HG03108 (cell line): Measurements from ENCODE around the gene APH1B.
A peak's percentile ranks its signal among the peaks of the same experiment; 100 is the strongest.
"Not testable (repeated sequence)": the region's sequence is repeated elsewhere in the genome, so short reads cannot be mapped to it uniquely, and the experiment has no call there.

Experiments
- ATAC-seq: cut with Tn5 transposase; IDR thresholded peaks from one replicate; pipeline ENCODE4 v1.9.1; 2021; ENCODE audit warnings: moderate library complexity; ENCODE audit not compliant: unreplicated experiment

The APH1B gene

DNA sequence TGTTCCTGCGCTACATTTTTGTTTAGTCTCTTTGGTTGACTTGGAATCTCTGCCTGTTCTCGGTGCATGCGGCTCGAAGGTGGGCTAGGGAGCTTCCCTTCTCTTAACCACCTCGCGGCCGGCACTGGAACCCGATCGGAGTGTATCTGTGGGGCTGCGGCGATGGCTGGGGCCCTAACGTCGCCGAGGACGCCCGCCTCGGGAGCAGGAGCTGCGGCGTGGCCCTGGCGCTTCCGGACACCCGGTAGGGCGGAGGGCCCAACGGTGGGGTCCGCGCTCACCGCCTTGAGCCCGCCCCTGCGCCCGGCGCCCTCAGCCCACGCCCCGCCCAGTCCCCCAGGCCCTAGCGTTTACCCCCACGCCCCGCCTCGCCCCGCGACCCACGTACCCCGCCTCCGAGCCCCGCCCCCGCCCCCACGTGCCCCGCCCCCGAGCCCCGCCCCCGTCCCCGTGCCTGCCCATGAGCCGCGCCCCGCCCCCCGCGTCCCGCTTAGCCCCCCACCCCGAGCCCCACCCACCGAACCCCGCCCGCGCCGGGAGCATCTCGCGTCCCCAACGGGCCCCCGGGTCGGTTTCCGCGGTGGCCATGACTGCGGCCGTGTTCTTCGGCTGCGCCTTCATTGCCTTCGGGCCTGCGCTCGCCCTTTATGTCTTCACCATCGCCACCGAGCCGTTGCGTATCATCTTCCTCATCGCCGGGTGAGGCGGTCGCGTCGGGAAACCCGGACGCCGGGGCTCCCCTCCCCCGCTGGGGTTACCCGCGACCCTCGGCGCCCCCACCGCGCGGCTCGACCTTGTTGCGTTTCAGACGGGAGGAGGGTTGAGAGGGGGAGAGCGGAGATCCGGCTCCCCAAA lies at the start of gene APH1B:
APH1B (plus strand) TSS at position 568 of the 855 bp plus-strand sequence; CDS start at position 587, 19 bp downstream.
- peak; percentile 58 for ATAC-seq

DNA sequence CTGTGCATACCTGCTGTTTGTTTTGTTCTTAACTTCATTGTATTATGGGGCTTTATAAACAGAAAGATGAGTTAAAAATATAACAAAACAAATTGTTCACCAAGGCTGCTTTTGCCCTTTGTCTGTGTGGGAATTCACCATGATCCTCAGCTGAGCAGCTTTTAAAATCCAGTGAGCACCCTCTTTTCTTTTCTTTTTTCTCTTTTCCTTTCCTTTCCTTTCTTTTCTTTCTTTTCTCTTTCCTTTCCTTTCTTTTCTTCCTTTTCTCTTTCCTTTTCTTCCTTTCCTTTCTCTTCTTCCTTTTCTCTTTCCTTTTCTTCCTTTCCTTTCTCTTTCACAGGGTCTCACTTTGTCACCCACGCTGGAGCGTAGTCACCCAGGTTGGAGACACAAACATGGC lies 49.7 kb upstream of the APH1B start:
- ATAC-seq: no peak

DNA sequence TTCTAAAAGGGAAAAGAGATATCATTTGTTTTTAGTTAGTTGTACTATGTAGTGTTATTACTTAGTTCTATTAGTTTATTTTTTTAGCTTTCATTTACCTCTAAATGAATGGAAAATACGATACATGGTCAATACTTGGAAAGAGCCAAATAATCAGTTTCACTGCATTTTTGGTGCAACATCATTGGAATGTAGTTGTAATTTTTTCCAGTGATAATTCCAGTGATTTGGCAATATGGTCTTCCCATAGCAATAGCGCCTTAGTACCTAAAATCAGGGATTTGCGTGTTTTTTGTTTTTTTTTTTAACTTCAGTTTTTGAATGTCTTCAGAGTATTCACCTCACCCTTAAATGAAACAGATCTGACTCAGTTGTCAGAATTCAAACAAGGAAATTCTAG lies 46.2 kb upstream of the APH1B start:
- ATAC-seq: no peak

DNA sequence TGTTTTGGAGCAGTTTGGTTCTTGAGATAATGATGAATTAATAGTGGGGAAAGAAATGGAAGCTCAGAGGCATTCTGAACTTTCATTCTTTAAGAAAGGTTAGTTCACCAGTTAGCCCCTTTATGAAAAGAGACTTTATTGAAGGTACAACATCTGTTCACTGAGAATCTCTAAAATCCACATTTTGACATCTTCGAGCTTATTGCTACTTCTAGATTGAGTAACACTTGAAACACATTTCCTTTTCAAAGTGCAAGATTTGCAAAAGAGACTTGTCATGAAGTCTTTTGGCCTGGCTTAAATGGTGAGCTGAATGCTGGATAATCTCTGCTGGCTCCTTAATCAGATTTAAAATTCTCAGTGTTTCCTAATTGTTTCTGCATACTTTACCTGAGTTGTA lies 45.7 kb upstream of the APH1B start:
- no peak for ATAC-seq

DNA sequence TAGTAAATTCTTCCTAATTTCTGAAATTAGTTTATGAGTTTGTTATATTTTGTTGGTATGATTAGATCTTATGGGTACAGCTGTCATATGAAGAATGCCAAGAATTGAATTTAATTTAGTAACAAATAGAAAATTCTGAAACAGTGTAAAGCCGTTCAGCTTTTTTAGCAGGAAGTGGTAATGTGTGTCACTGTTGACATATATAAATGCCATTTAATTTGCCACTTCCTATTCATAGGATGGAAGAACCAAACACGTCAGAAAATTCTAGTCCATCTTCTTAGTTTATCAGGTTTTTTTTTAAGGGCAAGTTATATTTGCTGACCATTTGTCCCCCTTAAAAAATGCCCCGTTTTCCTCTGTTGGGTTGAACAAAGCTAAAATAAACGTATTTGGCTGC lies 45.0 kb upstream of the APH1B start:
- no peak for ATAC-seq

DNA sequence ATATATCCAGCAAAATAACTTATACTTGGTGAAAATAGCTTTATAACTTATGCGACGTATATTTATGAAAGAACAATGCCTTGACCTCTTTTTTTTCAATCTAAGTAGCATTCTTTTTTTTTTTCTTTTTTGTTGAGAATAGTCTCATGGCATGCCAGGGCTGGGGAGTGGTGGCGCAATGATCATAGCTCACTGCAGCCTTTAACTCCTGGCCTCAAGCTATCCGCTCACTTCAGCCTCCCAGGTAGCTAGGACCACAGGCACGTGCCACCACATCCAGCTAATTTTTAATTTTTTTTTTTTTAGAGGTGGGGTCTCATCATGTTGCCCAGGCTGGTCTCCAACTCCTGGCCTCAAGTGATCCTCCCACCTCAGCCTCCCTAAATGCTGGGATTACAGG lies 44.5 kb upstream of the APH1B start:
- ATAC-seq: no peak

DNA sequence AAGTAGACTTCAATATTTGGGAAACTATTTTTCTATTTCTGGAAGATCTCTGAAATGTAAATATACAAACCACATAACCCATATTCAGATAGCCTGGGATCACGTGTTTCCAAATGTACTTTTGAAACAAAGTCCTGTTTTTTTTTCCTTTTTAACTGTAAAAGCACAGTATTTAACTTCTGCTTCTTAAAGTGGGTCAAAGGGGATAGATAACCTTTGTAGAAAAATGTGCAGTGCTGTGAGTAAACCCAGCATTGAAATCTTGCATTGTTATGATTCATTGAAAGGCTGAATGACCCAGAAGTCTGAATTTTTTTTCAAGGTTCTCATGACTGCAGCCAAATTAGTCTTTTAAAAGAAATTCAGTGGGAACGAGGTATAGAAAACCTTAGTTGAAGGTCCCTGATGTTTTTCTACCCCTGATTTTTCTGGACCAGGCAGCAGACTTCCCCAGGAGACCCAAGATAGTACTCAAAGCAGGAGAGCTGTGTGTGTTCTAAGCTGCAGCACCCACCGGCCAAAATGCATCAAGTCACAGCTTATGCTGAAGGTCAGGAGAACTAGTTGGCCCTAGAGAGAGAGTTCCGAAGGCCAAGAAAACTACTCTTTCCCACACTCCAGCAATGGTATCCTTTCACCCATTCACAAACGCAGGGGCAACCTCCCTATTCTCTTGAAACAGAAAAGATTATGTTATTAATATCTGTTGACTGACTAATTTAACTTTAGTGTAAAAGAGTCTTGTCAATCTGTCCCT lies 43.6 kb upstream of the APH1B start:
- no peak for ATAC-seq

DNA sequence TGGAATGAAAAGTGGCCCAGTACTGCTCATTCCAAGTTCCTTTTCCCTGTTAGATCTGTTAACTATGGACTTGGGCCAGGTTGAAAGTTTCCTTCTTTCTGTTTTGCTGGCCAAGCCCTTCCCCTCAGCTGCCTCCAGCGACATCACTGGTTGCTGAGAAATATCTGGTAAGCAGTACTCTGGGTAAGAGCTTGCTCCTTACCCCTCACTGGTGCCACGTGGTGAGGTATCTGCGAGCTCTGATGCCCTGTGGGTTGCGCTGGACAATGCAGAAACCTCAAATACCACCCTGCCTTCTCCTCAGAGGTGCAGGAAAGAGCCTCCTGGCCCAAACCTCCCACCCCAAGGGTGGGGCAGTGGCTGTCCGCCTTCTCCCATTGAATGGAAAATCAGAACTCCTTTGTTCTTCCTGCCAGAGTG lies 42.9 kb upstream of the APH1B start:
- ATAC-seq: no peak

DNA sequence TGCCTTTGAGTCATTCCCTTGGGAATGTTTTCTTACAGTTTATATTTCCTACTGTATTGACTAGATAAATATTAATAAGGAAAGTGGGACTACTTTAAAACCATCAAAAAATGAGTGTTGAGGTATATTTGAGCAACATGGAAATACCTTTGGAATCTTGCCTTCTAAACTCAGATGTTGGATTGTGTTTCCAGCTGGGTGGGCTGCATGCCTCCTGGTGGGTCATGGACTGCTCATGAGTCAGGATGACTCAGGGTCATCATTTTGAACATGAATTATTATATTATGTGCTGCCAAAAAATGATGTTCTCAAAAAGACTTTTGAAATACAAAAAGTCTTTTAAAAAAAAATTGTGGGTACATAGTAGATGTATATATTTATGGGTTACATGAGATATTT lies 41.1 kb upstream of the APH1B start:
- ATAC-seq: no peak

DNA sequence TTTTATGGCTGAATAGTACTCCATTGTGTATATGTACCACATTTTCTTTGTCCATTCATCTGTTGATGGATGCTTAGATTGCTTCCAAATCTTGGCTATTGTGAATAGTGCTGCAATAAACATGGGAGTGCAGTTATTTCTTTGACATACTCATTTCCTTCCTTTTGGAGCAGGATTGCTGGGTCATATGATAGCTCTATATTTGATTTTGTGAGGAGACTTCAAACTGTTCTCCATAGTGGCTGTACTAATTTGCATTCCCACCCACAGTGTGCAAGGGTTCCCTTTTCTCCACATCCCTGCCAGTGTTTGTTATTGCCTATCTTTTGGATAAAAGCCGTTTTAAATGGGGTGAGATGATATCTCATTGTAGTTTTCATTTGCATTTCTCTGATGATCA lies 40.3 kb upstream of the APH1B start:
- ATAC-seq: not testable (repeated sequence)

DNA sequence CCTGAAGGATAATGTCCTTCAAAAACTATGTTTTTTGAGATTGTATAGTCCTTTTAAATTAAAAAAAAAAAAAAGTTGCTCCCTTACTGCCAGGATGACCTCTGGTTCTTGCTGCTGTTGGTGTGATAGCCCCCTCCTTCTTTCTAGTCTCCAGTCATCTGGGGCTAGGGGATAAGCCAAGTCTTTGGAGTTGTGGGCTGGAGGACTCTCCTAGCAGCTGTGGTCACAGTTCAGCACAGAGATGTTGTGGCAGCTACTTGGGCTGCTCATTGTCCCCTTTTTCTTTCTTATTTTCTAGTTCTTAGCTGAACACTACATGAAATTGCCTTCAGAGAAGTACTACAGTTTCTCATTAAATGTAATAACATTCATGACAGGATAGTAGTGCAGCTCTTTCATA lies 39.2 kb upstream of the APH1B start:
- no peak for ATAC-seq

DNA sequence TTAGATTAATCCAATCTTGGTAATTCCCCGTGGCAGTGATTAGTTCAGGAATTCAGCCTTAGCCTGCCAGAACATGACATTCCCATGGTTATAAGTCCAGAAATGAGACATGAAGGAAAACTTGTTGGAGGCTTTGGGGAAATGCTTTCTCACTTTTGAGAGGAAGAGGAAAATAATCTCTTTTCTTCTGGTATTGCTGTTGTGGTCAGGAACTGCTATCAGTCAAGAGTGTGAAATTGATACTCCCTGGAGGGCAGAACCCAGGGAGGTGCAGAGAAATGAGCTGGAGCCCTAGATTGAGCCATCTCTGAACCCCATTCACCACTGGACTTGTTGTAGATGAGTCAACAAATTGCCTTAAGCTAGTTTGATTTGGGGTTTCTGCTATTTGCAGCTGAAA lies 38.6 kb upstream of the APH1B start:
- no peak for ATAC-seq

DNA sequence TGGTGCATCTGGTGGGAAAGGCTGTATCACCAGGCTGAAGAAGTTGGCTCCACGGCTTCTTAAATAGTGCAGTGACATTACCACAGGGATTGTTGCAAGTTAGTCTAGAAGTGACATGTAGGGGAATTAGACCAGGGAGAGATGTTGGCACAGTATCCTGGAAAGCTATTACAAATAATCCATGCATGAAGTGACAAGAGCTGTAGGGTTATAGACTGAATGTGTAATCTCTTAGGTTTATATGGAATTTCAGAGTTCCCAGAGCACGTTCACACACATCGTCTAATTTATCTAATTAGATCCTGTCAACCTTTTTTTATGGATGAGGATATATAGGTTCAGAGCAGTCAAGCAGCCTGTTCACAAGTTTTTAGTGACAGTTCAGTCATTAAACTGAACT lies 37.3 kb upstream of the APH1B start:
- no peak for ATAC-seq

DNA sequence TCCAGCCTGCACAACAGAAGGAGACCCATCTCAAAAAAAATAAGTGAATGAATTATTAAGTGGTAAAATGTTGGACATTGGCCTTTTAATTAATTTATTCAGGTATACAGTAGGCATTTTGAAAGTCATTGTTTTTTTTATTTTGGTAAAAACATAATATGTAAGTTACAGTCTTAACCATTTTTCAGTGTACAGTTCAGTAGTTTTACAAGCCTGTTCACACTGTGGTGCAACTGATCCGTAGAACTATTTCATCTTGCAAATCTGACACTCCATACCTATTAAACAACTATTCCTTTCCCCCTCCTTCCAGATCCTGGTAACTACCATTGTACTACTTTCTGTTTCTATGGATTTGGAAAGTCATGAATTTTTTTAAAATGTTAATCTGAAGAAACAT lies 36.1 kb upstream of the APH1B start:
- ATAC-seq: no peak

DNA sequence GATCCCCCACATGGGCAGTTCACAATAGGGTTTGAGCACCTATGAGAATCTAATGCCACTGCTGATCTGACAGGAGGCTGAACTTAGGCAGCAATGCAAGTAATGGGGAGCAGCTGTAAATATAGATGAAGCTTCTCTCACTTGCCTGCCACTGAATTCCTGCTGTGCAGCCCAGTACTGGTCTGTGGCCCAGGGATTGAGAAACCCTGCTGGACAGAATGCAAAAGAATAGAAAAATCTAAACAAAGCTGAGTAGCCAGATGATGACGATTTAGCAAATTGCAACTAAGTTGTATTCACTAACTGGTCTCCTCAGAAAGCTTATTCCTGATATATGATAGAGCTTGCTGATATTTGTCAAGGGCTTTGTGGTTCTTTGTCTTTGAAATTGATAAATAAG lies 34.3 kb upstream of the APH1B start:
- ATAC-seq: no peak

DNA sequence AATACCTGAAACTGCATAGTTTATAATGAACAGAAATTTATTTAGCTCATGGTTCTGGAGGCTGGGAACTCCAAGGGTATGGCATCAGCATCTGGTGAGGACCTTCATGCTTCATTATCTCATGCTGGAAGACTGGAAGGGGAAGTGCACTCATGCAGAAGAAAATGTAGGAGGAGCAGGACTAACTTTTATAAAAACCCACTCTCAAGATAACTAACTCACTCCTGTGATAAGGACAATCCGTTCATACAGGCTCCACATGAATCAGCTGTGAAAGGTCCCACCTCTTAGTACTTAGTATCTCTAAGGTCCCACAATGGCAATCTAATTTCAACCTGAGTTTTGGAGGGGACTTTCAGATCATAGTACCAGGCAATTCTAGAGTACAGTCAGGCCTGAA lies 33.6 kb upstream of the APH1B start:
- no peak for ATAC-seq

DNA sequence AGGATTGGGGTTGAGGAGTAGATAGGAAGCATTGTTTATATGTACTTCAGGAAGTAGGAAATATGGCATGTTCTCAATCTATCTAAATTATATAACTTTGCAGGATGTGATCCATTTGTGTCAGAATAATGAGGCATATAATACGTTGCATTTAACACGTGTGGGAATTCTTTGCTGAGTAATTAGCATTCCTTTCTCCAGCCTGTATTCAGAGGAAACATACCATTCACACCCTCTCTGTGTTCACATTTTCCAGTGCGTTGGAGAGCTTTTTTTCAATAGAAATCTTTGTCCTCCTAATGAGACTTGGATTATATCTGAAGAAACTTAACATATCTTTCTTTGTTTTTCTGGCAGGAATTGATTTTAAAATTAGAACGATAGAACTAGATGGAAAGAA lies 33.0 kb upstream of the APH1B start:
- no peak for ATAC-seq

DNA sequence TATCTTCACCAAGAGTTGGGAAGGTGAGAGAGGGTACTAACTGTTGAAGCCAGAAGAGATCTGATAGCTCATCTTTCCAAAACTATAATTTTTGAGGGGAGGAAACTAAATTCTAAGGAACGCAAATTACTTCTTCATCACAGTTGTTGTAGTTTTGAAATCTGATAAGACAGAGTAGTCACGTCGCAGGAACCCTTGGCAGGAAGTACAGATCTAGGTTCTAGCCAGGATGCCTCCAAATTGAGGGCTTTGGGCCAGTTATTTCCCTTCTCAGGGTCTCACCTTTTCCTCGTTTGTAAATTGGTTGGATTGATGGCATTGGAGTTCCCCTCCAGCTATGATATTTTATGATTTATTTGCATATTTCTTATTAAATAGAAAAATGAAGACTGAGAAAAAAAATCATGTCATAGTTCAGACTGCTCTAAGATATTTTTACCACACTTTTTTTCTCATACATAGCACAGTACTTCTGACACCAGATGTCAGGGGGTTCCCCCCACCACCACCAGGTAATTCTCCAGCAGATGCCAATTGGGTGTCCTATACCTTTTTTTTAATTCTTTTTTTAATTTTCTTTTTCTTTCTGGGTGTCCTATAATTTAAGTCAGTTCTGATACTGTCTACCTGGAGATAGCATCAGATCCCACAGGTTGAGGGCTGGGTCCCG lies 32.3 kb upstream of the APH1B start:
- no peak for ATAC-seq

DNA sequence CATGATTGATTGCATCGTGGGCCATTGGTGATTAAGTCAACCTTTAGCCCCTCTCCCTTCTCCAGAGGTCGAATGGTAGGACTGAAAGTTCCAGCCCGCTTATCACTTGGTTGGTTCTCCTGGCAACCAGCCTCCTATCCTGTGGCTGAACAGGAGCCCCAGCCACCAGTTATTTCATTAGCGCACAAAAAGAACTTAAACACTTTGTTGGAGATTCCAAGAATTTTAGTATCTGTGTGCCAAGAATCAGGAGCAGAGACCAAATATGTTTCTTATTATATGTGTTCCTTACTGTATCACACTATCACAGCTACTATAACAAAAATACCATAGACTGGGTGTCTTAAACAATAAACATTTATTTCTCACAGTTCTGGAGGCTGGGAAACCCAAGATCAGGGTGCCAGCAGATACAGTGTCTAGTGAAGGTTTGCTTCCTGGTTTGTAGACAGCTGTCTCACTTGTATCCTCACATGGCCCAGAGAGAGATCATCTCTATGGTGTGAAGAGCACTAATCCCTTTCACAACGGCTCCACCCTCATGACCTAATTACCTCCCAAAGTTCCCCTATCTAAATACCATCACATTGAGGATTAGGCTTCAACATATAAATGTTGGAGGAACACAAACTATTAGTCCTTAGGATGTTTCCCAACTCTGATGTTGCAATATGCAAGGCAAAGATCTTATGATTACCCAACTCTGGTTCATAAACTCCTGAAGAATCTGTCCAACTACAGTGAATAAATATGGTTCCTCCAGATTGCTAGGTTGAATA lies 30.5 kb upstream of the APH1B start:
- ATAC-seq: no peak

DNA sequence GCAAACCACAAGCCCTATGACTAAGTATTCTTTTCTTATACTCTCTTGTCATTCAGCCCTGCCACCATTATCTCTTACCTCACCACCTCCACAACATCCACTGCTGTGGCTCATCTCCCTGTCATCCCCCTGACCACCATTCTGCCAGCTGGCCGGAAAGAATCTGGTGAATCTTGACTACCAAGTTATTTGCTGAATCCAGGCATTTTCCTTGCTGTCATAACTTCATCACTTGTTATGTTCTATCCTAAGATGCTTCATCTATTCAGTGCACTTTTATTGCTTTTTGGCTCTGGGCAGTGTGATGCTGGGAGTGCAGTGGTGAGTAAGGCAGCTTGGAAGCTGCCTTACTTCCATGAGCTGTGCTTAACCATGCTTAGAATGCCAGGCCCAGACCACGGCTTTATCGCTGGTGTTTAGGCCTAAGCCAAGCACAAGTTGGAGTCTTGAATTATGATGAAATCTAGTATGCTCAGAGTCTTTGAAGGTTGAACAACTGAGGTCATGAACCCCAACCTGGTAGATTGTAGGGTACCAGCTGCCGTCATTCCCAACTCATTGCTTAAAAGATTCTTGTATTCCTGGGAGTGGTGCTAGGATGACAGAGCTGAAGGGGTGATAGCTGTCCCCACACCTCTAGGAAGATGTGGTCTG lies 27.0 kb upstream of the APH1B start:
- ATAC-seq: no peak

DNA sequence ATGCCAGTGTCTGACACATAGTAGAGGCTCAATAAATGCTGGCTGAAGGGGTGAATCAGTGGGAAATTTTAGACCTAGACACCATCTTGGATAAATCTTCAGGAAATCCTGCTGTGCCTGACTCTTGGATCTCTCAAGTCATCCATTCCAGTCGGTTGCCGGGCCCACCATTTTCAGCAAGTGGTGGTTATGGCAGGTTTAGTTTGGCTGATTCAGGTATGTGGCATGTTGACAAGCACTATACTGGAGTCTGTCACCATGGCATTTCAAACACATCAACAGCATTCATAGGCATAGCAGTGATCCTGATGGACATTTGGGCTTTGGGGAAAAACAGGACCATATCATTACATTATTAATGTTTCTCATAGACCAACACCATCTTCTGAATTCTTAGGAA lies 25.7 kb upstream of the APH1B start:
- no peak for ATAC-seq
